Non-pigmented ciliary epithelial cell (primary cell): ENCODE results near the gene RNF181.
"Not testable (repeated sequence)": the region's sequence is repeated elsewhere in the genome, so short reads cannot be mapped to it uniquely, and the experiment has no call there.

Source experiments
- DNase-seq: peaks from one replicate; pipeline ENCODE4 v3.0.0-alpha.2; 2010; ENCODE audit warnings: low read depth

Gene RNF181

DNA sequence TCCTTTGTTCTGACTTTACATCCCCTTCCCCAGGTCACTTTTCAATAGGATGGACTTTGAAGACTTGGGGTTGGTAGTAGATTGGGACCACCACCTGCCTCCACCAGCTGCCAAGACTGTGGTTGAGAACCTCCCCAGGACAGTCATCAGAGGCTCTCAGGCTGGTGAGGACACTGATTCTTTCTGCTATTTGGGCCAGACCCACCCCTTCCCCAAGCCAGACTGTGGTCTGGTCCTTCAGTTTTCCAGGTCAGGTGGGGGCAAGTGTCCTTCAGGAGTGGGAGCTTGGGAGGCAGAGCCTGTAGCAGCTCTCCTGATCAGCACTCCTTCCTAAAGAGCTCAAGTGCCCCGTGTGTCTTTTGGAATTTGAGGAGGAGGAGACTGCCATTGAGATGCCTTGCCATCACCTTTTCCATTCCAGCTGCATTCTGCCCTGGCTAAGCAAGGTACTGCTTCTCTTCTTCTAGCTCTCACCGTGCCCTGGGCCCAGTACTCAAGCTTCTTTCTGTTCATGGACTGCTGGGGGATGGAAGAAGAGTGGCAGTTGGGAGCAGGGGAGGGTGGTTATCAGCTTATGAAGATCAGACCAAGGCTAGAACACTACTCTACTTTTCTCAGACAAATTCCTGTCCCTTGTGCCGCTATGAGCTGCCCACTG lies 1.1 kb downstream of the RNF181 start:
- DNase-seq = no peak

DNA sequence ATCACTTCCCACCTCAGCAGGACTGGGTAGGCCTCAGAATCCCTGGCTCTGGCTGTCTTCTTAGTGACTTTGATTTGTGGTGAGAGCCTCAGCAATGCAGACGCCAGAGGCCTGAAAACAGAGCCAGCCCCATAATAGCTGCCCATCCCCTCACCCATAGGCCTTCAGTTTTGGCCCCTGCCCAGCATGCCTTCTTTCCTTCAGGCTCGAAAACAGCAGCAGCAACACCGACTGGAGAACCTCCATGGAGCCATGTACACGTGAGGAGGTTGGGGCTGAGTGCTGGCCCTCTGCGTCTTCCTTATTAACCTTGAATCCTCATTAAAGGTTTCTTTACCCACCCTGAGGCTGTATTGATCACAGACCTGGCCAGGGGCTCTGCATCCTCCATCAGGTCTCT lies 1.7 kb downstream of the RNF181 start:
- no peak for DNase-seq

DNA sequence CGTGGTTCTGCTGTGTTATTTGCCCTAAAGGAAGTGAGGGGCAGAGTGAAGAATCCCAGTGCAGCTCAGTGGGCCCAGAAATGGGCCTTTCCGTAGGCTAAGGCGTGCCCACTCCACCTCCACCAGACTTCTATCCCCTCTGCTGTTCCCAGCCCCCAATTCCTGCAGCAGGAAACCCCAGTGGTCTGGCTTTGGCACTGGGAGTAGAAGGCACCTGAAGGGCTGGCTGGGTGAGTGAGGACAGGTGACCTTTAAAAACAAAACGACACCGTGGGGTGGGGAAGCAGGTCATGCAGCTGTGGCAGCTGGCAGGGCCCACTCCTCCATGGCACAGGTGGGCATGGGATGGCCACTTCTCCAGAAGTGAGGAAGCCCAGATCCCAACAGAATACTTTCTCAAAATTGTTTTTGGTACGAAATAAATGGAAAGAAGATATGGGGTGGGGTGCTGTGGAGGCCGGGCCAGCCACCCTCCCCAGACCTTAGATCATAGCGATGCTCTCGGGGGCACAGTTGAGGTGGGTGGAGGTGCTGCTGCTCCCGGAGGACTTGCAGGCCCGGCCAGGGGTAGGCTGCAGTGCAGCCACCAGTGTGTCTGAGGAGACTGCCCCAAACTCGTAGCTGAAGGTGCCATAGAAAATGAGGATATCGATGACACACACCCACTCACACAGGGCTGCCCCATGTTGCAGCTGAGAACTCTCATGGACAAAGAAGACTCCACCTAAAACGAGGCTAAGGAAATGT lies 3.2 kb downstream of the RNF181 start:
- no peak for DNase-seq

DNA sequence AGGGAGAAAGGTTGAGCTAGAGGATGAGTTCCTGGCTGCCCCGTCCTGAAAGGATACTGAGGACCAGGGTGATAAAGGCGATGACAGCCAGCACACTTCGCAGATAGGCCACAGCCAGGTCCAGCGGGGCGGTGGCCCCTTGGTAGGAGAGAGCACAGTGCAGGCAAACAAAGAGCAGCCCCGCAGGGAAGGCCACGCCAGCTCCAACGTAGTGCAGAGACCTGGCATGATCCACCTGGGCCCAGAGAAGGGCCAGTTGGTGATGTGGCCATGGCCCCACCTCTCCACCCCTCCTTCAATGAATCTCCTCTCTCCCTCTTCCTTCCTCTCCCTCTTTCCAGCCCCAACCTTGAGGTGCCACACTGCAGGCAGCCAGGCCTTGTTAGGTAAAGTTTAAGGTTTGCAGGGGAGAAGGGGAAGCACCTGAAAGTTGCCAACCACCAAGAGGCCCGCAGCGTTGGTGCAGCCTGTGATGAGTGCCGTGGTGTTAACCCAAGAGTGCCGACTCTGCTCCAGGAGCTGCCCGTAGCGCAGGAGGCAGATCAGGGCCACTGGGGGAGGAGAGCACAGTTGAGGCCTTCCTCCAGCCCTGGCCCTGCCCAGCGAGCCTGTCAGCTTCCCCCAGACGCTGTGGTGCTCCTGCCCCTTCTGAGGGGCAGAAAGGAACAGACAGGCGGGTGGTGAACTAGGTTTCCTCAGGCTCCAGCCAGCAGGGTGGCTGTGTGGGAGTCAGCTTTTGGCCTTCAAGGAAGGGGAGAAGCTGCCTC lies 4.1 kb downstream of the RNF181 start:
- DNase-seq = no peak

DNA sequence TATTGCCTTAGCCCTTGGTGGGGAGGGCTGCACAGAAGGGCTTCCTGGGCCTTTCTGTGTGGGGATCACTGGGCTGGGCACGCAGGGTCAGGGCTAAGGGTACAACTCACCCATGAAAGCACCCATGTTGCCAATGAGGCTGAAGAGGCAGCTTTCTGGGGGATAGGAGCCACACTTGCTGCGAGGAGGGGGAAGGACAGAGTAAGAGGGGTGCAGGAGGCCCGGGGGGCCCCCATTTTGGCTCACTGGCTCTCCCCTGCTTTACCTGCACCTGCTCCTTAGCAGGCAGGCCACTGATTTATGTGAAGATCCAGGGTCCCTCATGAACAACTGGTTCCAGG lies 4.7 kb downstream of the RNF181 start:
- DNase-seq = no peak

DNA sequence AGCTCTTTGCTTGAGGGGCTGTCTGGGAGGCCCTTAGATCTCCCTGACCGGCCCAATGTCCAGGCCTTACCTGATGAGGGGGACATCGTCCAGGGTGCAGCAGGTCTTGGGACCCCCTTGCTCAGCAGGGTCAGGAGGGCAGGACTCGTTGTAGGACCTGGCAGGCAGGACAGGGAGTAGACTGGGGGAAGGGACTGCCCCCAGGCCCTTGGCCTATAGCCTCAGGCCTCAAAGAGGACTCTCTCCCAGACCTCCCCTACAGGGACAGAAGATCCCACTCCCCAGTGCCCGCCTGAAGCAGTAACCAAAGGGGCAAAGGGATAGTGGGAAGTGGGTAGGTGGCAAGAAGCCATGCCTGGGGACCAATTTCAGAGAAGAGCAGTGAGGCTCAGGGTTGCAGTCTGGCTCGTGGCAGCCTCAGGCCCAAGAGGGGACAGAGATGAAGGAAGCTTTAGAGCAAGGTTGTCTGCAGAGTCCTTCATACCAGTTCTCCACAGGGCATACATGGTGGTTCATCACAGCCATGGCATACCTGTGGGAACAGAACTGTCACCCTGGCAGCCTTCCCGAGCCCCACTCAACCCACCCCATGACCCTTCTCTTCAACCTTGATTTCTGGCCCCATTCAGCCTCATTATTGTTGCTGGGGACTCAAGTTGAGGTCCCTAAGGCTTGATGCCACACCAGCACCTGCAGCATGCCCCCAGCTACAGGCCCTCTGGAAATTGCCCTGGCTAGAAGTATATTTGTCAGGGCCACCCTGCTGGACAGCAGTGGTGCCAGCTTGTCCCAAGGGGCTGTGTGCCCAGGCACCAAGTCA lies 5.6 kb downstream of the RNF181 start:
- DNase-seq = no peak

DNA sequence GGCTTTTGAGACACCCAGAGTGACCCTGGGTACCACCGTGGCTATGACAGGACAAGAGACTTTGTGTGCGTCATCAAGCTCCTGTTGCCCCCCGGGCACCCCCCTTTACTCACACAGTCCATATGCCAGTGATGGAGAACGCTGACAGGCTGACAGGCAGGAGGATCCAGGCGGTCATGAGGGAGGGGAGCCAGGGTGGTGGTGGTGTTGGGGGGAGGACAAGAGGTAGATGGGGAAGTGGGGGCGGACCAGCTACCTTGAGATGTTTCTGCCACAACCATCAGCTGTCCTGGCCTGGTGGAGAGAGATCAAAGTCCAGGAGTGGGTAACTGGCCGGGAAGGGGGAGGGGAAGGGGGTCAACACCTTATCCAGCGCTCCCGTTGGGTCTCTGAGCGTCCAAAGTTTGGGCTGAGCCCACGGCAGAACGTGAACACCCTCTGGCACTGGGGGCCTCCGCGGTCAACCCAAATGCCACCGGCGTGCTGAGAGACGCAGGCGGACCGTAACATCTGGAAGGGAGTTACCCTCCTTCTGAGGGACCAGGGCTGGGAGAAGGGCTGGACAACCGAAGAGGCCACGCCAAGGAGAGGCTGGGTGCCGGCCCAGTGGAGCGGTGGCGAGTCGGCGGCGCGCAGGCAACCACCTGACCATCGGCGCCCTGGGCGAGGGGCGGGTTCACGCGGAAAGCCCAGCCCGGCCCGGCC lies 6.4 kb downstream of the RNF181 start:
- DNase-seq = no peak

DNA sequence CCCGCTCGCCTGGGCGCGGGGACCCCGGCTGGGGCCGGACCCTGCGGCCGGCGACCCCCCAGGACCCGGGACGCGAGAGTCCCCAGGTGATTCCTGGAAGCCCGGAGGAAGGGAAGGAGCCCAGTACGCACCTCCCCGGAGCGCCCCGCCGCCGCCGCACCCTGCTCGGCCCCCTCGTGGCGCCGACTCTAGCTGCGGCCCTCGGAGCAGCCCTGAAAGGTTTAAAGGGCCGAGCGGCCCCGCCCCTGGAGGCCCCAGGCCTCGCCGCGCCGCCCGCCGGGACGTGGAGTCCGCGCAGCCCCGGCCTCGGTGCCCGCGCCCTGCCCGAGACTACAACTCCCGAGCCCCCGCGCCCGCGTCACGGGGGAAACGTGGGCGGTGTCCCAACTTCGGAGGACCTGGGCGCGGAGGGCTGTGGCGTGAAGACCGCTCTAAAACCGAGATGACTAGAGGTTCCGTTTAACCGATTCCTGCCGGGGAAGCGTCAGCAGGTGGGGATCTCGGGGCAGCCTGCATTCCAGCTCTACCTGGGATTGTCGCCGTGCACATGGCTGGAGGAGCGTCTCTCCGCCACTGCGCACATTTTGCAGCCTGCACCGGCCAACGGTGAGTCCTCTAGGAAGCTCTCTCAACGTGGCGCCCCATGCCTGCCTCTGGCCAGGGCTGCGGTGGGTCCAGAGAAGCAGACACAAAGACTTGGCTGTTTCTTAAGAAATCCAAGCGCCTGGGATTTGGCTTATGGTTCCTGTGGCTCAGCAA lies 7.1 kb downstream of the RNF181 start, which contains the start of gene TMEM150A:
Gene TMEM150A, minus strand, starts transcription at position 223 of the 759 bp plus-strand sequence. CDS start 750 bp downstream, outside the sequence.
- DNase-seq = no peak

DNA sequence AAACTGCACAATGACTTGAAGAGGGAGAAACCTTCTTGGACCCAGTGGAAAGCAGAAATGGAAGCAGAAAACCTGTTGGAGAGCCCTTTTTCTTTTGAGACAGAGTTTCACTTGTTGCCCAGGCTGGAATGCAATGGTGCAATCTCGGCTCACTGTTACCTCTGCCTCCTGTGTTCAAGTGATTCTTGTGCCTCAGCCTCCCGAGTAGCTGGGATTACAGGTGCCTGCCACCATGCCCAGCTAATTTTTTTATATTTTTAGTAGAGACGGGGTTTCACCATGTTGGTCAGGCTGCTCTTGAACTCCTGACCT lies 8.5 kb downstream of the RNF181 start:
- DNase-seq = not testable (repeated sequence)

DNA sequence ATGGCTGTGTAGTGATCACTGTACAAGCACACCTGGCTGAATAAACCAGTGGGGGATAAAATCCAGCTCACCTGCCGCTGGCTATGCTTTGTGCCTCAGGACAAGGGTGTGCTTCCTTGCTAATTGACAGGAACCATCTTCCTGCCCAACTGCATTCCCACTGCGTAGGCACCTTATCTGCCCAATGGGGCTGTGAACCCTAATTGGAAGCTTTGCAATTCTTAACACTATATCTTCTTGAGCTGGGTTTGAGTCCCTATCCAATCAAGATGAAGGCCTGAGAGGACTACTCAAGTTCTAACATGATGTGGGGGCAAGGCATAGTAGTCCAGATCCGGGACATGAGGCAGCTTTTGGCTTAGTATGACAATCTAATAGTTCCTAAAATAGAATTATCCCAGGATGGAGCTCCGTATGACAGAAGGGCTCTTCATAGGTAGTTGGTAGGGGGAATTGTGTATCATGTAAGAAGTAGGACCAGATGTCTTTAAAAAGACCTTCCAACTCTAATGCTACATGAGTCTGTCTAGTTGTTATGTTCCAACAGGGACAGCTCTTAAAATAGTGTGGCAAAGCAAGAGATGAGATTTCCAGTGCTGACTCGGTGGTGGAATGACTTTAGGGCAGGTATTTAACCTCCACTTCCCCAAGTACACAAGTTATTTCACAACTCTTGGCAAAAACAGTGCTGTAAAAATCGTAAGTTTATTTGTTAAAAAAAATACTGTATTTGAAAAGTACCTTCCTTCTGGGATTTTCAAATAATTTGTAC lies 9.2 kb downstream of the RNF181 start:
- no peak for DNase-seq

DNA sequence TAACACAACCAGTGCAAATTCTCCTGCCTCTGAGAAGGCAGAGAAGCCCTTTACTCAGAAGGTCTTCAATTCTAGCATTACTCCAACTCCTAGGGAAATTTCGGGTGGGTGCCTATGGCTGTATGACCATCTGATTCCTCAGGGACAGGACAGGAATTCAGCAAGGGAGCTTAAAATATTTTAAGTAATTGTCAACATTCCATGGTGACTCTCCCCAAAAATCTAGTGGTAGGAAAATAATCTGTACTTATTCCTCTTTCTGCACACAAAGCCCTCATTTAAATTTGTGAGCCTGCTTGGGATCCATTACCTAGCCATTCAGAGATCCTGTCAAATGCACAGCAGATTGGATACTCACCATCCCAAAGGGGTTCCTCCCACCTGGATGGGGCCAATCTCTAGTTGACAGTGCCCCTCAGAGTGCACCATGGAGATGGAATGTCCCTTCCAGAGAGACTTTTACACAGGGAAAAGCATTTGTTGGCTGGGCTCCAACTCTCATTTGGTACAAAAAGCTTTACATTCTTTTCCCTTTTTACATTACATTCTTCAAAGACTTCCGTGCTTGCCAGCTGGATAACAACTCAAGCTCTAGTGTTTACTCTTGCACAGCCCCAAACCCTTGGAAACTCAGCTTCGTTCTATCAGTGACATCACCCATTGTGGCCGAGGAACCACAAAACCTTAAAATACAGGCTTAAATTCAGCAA lies 10.0 kb downstream of the RNF181 start:
- DNase-seq = peak; percentile 84

DNA sequence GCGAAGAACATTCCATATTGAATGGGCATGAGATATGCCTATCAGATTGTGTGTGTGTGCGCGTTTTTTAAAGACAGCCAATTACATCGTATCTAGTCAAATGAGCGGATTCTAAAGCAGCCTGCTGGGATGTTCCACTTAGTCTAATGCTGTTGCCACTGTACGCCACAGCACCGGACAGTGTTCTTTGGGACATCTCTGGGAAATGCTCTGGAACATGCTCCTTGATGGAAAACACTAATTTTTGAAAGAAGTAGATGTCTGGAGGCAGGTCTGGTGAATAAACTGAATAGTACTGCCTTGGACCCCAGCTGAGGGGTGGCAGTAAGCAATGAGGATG lies 10.5 kb downstream of the RNF181 start:
- no peak for DNase-seq

DNA sequence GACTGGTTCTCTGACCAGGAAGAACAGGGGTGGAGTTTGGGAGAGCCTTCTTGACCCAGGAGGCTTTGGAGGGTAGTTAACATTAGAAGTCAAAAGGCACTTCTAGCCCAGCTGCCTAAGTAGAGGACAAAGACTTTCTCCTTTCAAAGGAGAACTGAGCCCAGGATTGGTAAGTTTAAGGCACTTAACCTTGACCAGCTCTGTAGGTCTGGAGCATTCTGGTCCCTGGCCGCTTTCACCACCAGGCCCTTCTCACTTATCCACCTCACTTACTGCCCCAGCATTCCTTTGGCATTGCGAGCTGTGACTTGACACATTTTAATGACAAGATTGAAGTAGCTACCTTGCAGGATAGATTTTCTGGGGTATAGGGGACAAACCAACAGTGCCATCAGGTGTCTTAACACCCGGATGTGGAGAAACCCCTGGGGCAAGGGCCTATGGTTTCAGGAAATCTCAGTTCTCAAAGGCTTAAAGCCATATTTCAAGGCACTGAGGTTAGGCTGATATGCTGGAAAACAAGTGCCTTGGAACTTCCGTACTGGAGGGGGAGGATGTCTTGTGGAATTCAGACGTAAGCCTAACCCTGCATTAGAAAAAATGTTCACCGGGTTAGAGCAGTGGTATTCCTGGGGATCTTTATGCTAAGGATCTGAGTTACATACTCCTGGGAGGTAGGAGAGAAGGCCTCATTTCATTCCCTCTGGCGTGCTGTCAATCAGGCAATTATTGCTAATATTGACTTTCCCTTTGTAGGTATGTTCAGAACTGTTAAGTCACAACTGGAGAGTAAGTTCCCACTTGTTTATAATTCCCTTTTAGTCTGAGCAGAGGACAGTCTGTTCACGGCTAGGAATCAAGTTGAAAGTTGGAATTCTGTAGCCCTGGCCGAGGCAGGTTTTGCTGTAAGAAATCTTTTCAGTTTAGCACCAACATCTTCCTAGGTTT lies 12.0 kb downstream of the RNF181 start:
- DNase-seq = no peak

DNA sequence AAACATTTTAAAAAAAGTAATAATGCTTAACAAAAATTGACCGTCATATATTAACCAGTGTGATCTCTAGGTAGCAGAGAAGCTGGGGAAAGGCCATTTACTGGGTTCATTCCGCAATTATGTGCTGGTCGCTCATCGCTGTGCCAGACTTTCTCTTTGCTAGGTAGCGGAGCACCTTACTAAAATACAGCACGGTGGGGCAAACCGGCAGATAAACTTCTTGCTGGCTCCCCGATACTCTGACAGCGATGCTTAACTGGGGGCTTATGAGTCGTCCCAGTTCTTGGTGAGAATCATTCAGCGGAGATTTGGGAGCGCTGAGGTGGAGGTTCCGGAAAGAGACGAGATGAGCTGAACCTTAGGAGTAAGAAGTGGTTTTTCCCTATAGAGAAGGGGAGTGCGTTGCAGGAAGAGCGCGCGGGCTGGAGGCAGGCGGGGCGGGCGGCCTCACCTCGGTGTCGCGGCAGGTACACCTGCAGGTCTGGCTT lies 15.7 kb downstream of the RNF181 start:
- no peak for DNase-seq

DNA sequence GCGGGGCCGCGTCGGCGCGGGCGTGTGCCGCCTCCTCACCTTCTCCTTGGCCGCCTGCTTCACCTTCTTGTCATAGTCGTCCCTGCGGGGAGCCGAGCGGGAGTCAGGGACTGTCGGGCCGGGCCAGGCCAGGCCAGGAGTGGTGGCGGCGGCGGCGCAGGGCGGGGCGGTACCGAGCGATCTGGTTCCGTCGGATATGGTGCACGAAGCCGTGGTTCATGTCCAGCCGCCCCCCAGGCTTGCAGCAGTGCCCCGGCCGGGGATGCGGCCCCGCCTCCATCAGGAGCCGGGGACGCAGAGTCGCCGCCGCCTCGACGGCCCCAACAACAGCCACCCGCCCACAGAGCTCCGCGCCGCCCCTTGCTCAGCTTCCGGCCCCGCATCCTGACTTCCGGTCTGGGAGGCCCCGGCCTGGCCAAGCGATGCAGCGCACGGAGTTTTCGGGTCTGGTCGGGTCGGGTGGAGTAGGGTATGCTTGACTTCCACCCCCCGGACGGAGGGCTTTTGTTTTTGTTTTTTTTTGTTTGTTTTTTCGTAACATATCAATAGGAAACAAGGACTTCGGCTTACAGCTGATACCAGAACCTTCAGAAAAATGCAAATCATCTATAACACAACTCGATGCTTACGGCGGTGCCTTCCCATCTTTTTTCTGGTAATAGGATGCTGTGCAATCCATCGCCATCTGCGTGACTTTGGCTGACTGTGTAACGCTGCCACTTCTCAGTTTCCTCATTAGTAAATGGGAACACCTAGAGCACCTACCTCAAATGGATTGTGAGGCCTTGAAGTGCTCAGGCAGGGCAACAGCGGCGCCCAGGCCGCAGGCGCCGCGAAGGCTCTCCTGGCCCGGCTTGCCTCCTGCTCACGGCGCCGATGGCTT lies 16.4 kb downstream of the RNF181 start, which contains the start of gene C2orf68:
Gene C2orf68, minus strand, starts transcription at position 362 of the 883 bp plus-strand sequence. Its CDS starts 82 bp downstream, at position 280.
- no peak for DNase-seq

DNA sequence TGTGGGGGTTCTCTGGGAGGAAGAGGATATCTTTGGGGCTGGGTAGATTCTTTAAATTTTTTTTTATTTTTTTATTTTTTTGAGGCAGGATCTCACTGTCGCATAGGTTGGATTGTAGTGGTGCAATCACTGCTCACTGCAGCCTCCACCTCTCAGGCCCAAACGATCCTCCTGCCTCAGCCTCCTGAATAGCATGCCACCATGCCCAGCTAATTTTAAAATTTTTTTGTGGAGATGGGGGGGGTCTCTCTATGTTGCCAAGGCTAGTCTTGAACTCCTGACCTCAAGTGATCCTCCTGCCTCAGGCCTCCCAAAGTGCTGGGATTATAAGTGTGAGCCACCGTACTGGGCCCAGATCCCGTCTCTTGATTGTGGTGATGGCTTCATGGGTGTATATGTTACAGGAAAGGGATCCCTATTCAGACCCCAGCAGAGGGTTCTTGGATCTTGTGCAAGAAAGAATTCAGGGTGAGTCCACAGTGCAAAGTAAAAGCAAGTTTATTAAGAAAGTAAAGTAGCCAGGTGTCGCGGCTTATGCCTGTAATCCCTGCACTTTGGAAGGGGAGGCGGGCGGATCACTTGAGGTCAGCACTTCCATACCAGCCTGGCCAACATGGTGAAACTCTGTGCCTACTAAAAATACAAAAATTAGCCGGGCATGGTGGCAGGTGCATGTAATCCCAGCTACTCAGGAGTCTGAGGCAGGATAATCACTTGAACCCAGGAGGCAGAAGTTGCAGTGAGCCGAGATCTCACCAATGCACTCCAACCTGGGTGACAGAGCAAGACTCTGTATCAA lies 18.4 kb downstream of the RNF181 start:
- no peak for DNase-seq
